Peyer's patch (tissue), 4 donors: ENCODE results near the gene TTC28.

Experiments used
- CTCF ChIP-seq, 6 experiments: fragments of 450-650 bp in 4 of 6; fragments of 200-600 bp in 2 of 6; sonication (generic) in 1 of 6; IDR thresholded peaks; one replicate each; pipeline ENCODE4 v1.5.1; 2017 to 2019; ENCODE audit warnings: antibody characterized with exemption in 6 of 6, mild to moderate bottlenecking in 3 of 6, moderate library complexity in 1 of 6
- POLR2A ChIP-seq, 2 donors: fragments of 450-650 bp; IDR thresholded peaks; one replicate each; pipeline ENCODE4 v1.5.1; 2017; ENCODE audit warnings: antibody characterized with exemption in 2 of 2, mild to moderate bottlenecking in 2 of 2, moderate library complexity in 2 of 2

DNA sequence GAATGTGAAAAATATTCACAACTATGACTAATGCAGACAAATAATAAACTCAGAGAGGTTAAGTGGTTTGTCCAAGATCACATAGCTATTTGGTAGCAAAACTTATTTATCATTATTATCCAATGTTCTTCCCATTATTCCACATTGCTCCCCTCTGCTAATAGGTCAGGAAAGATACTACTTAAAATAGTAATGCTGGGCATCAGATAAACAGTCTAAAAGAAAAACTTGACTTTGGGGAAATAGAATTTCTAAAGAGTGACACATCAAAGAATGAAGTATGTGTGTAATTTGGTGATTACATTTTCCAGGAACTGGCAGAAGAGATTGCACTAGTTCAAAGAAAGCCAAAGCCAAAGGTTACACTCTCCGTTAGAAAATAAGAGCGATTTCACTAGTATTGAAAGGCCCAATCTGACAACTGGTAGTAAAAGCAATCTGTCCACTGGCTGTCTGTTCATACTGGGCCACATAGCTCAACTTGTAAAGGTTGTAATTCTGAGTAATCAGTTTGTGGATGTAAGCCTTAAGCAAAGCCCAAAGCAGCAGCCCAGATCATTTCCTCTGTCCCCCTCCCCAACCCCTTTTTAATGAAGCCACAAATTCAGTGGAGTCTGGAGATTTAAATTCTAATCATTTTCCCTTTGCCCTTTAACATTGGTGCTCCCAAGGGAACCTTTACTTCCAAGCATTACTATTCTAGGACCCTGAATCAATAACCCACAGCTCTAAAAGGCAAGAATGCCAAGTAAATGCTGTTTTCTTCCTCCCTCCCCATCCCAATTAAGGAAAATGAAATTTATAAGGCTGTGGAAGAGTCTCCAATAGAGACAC lies 283.5 kb downstream of the TTC28 start:
- TF ChIP-seq POLR2A (IDR thresholded peaks at IDR 0.05): no peak
- no peak for TF ChIP-seq CTCF (IDR thresholded peaks at IDR 0.05)
